HG03025 (cell line): Measurements from ENCODE around the gene CYB561D1.

Experiments
- ATAC-seq: cut with Tn5 transposase; IDR thresholded peaks from one replicate; pipeline ENCODE4 v1.9.1; 2021; ENCODE audit warnings: mild to moderate bottlenecking, moderate library complexity; ENCODE audit not compliant: unreplicated experiment, low FRiP score

Gene CYB561D1

GRCh38 chr1:109499661-109500536 lies 6.0 kb downstream of the CYB561D1 start:
- ATAC-seq = no peak

GRCh38 chr1:109500941-109501381 lies 7.1 kb downstream of the CYB561D1 start:
- ATAC-seq = no peak

GRCh38 chr1:109501644-109502363 lies 7.9 kb downstream of the CYB561D1 start:
- ATAC-seq = no peak

DNA sequence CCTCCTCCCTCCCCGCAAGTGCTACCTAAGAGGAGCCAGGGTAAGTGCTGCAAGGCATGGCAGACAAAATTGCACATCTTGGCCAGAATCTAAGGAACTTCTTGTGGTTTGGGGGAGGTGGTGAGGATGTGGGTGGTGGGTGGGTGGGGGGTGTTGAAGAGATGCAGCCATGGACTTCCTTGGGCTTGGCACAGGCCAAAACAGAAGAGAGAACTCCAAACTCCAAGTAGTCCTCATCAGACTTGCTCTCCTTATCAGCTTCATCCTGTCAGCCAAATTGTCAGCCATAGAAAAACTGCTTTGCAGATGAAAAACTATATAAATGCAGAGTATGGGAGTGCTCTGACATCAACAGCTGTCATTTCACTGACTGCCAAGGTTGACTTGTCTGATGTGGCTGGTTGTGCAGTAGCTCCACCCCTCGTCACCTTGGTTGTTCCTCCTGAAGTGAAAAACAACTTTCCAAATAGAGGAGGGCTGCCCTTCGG lies 8.5 kb downstream of the CYB561D1 start:
- ATAC-seq = no peak

- no peak for ATAC-seq
Observed at GRCh38 chr1:109503935-109504334, 10.0 kb downstream of the CYB561D1 start.

DNA sequence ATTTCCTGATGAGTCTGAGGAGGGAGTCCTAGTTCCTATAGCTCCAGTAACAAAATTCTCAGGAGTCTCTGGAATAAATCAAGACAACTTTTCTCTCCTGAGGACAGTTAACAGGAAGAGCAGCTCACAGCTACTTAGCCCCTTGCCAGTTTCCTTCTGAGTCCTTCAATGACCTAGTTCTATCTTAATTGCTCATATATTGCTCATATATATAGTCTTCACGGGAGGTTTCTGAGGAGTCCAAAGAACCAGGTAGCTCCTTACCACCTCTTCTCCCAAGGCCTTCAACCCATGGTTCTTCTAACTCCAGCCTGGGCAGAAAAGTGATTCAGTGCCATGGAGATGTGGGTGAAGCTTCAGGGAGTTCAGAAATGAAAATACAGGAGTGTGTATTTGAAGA lies 11.1 kb downstream of the CYB561D1 start:
- no peak for ATAC-seq

DNA sequence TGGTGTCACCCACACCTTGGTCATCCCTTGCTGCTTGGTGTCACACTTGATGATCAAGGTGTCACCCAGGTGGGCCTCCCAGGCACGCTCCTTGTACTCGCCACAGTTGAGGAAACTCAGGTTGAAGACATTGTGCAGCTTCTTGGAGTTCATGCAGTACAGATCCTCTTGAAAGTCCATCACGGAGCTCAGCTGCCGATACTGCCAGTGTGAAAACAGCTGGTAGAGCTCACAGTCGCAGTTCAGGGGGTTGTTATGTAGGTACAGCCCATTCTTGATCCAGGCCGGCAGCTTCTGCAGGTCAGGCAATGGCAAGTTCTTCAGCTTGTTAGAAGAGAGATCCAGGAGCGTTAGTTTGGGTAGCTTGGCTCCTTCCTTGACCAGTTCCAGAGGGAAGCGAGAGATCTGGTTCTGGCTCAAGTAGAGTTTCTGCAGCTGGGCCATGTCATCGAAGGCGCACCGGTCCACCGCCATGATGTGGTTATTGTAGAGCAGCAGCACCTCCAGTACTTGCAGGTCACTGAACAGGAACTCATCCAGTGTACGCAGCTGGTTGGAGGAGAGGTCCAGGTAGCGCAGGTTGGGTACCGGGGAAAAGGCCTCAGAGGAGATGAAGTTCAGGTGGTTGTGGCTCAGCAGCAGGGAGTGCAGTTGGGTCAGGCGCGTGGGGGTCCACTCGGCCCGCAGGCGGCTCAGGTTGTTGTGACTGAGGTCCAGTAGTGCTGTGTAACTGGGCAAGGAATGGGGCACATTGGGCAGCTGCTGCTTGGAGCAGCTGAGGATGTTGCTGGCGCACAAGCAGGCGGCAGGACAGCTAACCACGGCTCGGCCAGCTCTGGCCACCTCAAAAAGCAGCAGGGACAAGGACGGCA lies 14.3 kb downstream of the CYB561D1 start:
- no peak for ATAC-seq

GRCh38 chr1:109508873-109509175 lies 14.9 kb downstream of the CYB561D1 start:
- ATAC-seq = no peak

GRCh38 chr1:109509176-109510134 lies 15.6 kb downstream of the CYB561D1 start, which contains the start of gene AMIGO1:
AMIGO1 (minus strand) TSS chr1:109509727; CDS start chr1:109508912, 815 bp downstream.
- no peak for ATAC-seq

GRCh38 chr1:109513110-109513710 lies 19.3 kb downstream of the CYB561D1 start:
- no peak for ATAC-seq

DNA sequence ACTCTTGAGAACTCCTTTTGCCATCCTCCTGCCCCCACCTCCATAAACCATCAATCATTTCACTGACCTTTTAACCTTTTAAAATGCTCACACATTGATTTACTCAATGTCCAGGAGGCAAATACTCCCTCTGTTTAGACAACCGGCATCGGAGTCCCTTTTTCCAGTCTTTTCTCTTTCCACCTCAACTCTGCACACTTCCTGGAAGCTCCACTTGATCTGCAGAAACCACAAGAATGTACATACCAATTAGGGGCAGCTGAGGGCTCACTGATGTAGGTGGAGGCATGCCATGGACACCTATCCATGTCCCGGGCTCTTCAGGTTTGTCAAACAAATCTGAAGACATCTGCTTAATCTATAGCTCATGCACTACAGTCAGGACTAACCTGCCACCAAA lies 21.0 kb downstream of the CYB561D1 start:
- no peak for ATAC-seq

DNA sequence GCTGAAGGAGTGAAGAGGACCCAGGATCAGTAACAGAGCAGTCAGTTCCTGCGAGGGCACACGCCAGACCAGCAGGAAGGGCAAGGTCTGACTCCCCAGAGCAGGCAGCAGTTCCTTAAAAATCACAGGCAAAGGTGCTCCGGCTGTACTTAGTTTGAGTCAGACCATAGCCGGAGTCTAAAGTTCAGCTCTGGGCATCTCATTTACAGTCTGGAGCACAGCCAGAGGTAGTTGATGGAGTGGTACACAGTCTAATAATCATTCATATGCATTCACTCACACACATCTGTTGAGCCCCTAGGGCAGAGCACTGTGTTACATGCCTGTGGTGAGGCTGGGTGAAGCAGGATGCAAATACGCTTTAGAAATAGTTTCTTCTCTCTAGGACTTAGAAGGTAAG lies 23.0 kb downstream of the CYB561D1 start:
- ATAC-seq = no peak

DNA sequence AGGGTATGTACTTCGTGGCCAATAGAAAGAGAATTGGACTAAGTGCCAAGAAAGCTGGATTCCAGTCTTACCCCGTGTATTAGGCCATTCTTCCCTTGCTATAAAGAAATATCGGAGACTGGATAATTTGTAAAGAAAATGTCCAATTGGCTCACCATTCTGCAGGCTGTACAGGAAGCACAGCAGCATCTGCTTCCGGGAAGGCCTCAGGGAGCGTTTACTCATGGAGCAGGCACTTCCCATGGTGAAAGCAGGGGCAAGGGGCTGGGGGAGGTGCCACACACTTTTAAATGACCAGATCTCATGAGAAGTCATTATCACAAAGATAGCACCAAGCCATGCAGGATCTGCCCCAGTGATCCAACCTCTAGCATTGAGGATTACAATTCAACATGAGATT lies 23.4 kb downstream of the CYB561D1 start:
- ATAC-seq = no peak

DNA sequence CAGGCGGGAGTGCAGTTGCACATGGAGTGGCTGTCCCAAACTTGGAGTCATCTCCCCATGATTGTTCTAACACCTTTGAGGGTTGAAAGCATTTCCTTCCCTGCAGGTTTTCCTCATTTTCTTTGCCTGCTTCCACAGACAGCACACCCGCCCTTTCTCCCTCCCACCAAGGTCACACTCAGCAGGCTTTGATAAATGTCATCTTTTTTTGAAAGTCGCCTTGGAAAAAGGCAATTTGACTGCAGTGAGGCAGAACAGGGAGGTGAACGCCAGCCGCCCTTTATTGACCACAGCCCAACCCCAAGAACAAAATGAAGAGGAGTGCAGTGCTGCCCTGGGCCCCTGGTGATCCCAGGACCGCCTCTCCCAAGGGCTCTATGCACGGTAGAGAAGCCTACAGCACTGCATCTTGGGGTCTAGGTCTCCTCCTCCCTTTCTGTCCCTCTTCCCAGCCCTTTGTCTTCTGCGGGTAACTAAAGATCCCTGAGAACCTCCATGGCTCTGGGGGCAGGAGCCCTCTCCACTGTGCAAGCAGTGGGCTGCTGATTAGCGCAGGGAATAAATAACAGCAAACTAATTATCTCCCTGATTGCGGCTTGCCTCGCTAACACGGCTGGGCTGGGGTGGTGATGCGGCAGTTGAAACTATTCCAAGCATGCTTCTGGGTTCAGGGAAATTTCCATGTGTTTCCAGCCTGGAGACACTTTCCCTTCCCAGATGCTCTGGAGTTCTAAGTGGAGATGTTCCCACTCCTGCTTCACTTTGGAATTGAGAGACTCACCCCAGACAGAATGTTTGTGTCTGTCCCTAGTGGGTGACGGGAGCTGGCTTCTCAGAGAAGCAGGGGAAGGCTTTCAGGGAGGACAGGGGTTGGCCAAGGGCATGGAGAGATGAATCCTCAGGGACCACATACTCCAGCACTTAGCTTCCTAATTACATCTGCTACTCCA lies 27.4 kb downstream of the CYB561D1 start:
- no peak for ATAC-seq

- ATAC-seq = no peak
Observed at GRCh38 chr1:109522026-109522425, 28.1 kb downstream of the CYB561D1 start.

DNA sequence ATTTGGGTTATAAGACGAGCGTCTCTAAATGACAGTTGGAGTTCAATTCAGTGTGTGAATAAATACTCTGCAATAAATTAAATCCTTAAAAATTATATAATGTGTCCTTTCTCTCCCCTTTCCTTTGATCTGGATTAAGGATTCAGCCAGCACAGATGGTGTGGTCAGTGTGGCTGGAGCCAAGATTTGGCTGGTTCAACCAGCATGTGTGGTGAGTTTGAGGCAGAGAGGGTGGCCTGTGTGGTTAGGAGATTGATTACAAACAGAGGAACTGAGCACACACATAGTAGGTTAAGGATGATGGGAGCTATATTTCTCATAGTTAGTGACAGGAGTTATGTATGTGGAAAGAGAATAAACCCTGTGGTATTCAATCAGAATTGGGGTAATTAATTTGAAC lies 29.8 kb downstream of the CYB561D1 start:
- ATAC-seq = no peak

- no peak for ATAC-seq
Observed at GRCh38 chr1:109527098-109527811, 33.4 kb downstream of the CYB561D1 start.
